ENCODE data around the gene ARHGAP27. TPM values are rescaled to one million over a fixed set of nuclear protein-coding genes. Genes with fewer than 3 reads are reported as not detected.
A peak's percentile ranks its signal among the peaks of the same experiment; 100 is the strongest.
"Not testable (repeated sequence)": the region's sequence is repeated elsewhere in the genome, so short reads cannot be mapped to it uniquely, and the experiment has no call there.

Gene ARHGAP27
- total RNA-seq, 2 donors from 2014 or later, result 27.3 to 32.6 TPM

DNA sequence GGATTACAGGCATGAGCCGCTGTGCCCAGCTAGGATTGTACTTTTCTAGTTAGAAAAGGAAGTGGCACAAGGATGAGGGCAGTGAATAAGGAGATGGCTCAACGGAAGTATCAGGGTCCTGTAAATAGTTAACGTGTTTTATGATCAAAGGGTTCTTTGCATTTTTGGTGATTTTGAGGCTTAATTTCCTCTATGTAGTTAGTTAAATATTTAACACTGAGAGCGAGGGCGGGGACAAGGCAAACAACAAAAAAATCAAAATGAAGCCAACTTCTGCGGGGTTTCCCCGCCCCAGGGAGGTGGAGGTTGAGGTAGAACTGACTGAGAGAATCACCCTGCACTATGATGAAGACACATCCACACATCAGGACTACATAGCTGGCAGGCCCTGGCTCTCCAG is 15.4 kb upstream of the ARHGAP27 start:
- intact Hi-C loops (cut with DNase I); DNase-seq; ATAC-seq: not testable (repeated sequence)

DNA sequence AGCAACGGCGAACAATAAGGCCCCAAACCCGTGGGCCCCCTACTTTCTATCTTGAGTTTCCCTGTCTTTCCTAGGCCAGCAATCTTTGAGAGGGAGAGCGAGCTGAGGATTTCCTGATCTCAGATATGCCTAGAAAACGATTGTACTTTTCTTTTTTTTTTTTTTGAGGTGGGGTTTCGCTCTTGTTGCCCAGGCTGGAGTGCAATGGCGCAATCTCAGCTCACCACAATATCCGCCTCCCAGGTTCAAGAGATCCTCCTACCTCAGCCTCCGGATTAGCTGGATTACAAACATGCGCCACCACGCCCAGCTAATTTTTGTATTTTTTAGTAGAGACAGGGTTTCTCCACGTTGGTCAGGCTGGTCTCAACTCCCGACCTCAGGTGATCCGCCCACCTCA is 15.0 kb upstream of the ARHGAP27 start:
- intact Hi-C loops (cut with DNase I); DNase-seq: not testable (repeated sequence)
- ATAC-seq, result peak in 1 of 2 donors; percentile 7

DNA sequence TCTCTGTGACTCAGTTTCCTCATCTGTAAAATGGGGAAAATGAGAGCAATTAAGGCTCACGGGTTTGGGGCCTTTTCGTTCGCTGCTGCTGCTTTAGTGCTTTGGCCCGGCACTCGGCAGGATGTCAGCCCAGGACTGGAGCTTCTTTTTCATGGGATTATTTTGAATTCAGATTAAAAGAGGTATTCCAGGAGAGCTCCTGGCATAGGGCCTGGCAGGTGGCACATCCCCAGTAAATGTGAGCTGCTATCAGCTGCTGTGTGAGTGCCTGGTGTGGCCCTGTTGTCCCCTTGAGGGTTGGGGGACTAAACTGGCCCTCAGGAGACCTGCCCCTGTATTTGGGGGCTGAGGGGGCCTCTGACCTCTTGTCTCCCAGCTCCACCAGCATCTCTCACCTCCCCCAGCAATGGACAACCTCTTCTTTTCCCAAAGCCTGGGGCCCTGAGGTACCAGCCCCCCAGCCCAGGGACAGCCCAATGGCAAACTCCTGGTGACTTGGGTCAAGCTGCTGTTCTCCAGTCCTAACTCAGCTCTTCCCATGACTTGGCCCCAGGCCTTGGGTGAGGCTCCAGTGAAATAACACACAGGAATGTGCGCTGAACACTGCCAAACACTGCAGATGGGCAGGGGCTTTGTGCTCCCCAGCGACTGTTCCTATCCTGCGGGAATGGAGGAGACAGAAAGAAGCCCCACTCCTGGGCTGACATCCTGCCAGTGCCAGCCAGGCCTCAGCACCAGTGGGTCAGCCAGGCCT is 14.4 kb upstream of the ARHGAP27 start:
- ATAC-seq (peak; percentile 45 to 64), DNase-seq (peak; percentile 58)
- intact Hi-C loops (cut with DNase I), result not testable (repeated sequence)

DNA sequence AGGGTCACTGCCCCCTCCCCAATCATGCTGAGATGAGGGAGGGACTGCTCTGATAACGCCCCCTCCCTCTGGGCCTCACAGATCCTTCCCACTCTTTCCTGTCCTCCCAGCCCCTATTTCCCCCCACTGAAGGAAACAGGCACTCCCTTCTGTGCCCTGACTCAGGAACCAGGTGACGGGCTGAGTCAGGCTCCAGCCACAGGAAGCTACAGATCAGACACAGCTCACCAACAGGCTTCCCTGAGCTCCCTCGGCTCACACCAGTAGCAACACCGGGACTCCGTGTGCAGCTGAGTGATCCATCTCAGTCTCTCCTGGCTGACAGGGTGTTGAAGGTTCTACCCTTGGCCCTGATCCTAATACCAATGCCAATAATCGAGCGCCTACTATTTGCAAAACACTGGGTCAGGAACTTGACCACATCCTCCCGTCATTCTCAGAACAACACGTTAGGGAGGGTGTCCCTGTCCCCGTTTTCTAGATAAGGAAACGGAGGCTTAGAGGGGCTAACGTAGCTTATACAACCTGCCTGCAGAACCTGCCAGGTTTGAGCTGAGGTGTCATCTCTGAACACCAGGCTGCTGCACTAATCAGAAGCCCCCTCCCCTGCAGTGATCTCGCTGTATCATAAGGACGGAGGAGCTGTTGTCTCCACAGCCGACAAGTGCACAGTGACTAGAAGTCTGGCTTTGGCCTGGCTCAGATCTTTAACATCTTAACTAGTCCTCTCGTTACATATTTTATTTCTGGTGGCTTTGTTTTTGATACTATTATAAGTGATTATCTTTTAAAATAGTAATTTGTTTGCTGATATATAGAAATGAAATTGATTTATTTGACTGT is 13.5 kb upstream of the ARHGAP27 start:
- ATAC-seq, result peak; percentile 69 to 80
- peak; percentile 56 for DNase-seq
- intact Hi-C loops (cut with DNase I), result not testable (repeated sequence)

DNA sequence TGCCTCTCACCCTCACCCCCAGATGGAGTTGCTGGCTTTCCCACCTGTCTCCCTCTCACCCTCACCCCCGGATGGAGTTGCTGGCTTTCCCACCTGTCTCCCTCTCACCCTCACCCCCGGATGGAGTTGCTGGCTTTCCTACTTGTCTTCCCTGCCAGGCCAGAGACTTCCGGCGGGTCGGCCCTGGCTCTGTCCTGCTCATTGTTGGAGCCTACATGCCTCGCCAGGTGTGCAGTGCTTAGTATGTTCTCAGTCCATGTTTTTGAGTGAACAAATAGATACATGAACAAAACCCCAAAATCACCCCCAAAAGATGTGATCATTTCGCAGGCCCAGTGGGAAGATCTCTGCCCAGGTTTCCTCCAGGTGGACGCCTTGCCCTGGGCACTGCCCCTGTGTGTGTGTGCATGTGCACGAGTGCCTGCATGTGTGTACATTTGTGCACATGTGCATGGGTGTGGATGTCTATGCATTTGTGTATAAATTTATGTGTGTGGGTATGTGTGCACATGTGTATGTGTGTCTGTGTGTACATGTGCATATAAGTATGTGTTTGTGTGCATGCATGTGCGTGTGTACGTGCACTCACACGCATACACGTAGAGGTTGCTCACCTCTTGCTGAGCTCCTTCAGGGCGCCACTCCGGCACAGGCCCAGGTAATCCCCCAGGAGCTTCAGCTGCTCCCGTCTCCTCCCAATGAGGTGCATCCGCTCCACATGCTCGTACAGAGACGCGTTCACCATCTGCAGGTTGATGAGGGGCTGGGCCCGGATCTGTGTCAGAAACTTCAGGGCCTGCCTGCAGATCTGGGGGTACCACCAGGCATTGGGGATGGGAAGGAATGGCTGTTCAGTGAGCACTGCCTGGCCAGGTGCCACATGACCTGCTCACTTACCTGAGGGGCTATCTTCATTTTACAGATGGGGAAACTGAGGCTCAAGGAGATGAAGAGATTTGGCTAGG is 12.5 kb upstream of the ARHGAP27 start:
- ATAC-seq; intact Hi-C loops (cut with DNase I); DNase-seq: not testable (repeated sequence)

DNA sequence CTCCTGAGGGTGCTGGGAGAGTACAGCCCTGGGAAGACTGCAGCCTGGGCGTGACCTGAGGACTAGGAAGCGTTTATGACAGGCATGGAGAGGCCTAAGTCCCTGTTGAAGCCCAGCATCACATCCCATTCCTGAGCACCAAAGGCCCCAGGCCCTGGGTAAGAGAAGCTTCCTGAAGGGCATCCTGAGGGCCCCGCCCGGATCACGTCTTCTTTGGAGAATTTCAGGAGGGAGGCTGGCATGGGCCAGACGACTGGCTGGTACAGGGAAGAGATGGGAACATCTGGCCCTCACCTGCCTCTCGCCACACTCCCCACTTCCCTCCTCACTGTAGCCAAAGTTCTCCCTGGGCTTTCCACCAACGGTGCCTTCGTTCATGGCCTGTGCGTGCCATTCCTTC is 11.6 kb upstream of the ARHGAP27 start:
- ATAC-seq; DNase-seq; intact Hi-C loops (cut with DNase I): not testable (repeated sequence)

DNA sequence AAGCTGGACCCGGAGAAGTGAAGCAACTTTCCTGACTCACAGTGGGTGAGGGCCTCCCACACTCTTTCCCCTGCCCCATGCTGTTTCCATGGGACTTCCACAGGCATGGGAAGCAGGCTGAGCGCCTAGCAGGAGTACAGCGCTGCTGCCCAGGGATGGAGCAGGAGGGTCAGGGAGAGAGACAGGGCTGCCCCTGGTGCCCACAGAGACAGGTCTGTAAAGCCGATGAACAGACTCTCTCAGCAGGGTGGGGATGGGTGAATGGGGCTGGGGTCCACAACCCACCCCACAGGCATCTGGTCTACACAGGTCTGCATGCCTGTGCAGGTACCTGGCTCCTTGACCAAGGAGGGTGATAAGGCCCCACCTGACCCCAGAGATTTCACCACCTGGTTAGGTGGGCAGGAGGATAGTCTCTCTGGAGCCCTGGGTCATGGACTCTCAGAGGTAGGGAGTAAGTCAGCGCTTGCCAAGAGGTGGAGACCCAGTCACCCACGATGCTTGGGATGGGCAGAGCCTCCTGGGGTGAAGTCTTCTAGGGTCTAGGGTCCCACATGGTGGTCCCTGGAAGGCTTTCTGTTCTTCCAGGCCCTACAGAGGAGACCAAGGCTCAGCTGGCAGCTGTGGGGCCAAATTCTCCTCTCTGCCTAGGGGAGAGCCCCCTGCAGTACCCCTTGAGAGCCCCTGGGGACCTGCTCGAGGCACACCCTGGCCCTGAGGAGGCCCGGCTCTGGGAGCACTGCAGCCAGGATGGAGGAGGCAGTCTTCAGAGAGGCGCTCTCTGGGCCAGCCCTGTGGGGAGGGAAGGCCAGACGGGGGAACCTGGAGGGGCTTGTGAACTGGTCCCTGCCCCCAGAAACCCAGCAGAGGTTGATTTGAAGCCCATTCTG is 10.9 kb upstream of the ARHGAP27 start:
- intact Hi-C loops (cut with DNase I); DNase-seq; ATAC-seq: not testable (repeated sequence)

DNA sequence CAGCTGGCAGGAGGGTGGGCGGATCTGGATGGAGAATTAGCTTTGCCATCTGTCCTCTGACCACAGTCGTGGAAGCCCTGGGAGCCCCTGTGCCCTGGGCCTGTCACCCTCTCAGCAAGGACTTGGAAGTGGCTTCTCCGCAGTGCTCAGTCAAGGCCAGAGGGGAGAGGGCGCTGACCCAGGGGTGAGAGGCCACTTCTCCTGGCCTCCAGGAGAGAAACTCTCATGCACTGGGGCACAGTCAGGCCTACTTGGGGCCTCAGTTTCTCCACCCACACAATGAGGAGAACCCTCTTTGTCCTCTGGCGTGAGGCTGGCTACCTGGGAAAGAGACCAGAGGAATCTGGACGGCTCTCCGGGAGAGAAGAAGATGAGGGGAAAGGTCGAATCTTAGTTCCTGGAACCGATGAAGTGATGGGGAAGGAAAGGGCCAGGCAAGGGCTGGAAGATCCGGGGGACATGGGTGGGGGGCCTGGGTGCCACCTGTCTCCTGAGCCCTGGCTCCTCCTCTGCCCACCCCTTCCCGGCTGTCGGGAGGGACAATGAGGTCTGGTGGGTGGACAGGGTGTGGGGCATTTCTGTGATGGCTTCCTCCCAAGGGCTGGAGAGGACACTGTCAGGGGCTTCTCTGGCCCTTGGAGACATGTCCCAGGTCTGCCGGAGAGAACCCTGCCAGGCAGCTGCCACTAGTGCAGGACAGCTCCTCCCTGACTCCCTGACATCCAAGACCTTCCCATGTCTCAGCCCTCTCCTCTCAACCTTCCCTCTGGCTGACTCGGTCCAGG is 9.0 kb upstream of the ARHGAP27 start:
- DNase-seq, result no peak
- intact Hi-C loops (cut with DNase I), result no loop called here
- no peak for ATAC-seq

DNA sequence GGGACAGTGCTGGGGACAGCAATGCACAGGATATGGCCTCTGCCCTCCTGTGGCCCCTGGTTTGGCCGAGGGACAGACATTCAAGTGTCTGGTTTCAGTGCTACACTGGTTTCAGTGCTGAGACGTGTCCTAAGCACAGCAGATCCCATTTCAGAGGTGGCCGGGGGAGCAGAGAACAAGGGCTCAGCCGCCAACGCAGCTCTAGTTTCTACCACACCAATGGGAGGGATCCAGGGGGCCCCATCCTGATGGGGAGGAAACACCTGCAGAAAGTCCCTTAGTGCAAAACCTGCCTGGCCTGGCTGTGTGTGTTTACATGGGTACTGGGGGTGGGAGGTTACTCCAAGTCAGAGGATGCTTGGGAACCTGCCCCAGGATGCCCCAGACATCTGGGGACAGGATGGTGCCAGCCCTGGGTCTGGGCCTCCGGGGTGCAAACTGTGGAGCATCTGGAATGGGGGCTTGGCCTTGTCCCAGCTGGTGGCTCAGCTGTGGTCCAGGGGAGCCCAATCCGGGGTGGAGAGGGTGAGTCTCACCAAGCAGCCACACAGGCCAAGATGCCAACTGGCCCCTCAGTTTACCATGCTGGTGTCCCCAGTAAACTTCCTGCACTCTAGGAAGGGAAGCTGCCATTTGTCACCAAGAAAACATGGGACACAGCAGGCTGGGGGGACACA is 8.3 kb upstream of the ARHGAP27 start:
- intact Hi-C loops (cut with DNase I); DNase-seq; ATAC-seq: not testable (repeated sequence)

DNA sequence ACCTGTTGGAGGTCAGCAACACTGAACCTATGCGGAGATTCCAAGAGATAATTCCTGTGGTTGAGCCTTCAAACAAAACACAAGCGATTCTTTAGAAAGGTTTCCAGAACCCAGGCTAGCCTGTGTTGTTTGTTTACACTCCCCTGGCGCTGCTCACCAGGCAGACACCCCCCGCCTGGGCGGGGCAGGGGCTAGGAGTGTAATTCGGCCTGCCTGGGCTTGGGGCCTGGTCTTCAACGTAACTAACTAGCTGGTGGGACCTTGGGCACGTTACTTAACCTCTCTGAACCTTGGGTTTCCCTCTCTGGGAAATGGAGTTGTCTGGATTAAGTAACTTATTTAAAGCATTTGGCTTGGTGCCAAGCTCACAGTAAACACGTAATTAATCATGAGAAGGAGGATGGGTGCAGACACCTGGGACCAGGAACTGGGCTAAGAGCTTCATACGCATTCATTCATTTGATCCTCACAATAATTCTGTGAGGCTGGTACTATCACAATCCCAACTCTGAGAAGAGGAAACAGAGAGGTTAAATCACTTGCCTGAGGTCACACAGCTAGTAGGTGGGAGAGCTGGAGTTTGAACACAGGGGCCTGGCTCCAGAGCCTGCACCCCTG is 7.6 kb upstream of the ARHGAP27 start:
- no peak for ATAC-seq
- intact Hi-C loops (cut with DNase I), result no loop called here
- DNase-seq, result no peak

DNA sequence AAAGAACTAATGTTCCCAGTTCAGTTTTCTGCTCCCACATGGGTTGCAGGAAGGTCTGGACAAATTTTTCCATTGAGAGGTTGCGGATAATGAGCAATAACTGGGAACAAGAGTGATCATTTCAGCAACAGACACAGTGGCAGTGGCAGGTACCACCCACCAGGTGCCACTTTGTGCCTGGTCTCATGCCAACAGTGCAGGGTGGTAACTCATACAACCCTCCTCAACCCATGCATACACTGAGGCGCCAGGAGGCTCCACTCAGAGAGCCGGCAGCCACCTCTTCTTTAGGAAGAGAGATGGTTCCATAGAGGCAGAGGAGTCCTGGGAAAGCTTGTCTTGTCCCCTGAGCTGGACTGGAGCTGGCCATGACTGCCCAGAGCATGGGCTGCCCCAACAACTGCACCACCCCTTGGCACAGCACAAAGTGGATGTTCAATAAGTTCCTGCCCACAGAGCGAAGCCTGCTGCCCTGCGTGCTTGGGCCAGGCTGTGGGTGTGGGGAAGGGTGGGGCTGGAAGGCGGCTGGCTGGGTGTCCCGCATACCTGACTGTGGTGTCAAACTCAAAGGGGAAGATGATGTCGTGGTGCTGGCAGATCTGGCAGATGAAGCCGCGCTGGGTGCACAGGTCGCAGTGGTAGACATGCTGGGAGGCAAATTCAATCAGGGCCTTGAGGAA is 6.4 kb upstream of the ARHGAP27 start:
- no peak for ATAC-seq
- intact Hi-C loops (cut with DNase I), result no loop called here
- no peak for DNase-seq

DNA sequence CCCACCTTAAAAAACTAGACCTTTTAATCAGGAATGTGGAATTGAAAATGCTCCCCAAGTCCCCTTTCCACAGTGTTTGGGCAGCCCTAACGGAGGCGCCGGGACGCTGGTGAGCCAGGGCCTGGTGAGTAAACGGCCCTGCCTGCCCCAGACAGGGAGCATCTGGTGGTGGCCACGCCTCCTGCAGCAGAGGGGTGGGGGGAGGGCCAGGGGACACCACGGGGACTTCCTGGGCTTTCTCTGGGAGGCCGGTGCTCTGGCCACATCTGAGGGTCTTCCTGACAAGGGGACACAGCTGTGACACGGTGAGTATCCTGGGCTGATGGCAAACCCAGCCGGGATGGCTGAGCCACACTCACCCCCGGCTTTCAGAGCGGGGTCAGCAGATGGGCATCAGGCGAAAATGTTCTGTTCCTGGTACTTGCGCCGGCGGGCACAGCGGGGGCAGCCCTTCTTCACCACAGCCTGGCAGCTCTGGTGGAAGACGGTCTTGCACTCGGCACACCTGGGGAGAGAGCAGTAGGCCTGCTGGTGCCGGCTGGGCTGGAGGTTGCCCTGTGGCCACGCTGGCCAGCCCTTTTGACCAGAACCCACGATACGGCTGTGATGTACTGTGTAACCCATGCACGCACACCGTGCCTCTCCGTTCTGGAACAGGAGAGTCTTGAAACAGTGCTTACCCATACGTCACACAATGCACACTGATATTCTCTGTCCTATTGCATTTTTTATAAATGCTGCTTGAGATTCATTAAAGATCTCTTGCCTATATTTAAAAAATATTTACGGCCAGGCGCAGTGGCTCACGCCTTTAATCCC is 5.0 kb upstream of the ARHGAP27 start:
- intact Hi-C loops (cut with DNase I), result no loop called here
- no peak for ATAC-seq
- no peak for DNase-seq

DNA sequence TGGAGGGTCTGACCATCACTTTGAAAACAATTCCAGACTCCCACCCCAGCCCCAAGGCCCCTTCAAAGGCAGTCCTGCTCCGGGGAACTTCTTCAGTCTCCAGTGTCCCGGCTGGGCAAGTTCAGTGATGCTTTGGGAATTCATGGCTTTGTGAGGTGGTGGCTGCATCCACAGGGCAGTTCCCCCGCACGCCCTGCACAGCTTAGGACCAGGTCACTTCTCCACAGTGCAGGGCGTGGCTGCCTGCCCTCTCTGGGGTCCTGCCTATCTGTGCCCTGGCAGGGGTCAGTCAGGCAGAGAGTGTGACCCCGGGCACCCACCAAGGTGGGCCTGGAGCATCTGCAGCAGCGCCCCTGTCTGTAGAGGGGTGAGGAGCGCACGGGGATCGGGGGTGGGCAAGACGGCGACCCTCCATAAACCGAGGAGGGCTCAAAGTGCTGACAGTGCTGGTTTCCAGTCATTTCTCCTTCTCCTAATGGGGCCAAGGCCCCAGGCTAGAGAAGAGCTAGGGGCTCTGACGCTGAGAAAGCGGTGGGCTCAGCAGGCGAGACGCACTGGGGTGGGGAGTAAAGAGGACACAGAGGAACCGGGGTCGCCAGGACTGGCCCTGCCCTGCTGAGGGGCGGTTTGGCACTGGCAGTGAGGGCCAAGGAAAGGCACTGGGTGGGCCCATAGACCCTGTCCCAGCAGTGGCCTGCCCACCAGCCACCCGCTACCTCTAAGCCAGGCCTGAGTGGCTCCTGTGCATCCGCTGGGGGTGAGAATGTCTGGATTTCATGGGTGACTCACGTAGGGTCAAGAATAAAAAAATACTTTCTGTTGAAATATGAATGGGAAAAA is 4.2 kb upstream of the ARHGAP27 start:
- no peak for ATAC-seq
- no peak for DNase-seq
- intact Hi-C loops (cut with DNase I), result no loop called here

DNA sequence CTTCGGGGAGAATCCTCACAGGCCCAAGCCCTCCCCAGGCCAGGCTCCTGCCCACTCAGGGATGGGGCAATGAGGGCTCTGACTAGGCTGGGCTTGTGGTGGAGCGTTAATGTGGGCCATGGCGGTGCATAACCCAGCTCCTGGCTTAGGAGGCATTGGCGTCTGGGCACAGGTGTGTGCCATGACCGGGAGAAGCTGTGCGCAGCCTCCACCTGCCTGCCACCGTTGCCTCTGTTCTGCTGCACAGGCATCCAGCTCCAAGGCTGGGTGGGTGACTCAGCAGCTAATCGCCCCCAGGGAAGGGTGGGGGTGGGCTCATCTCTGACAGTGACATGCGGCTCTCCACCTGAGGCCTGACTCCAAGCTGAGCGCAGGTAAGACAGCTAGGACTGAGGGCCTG is 3.5 kb upstream of the ARHGAP27 start:
- no peak for DNase-seq
- intact Hi-C loops (cut with DNase I), result no loop called here
- no peak for ATAC-seq
